Measurements from ENCODE around the gene TP63.

TP63 gene

GRCh38 chr3:189826566-189826965 lies 195.4 kb downstream of the TP63 start:
- DNase-seq = no peak

GRCh38 chr3:189827108-189827507 lies 195.9 kb downstream of the TP63 start:
- DNase-seq = no peak

- DNase-seq = no peak
These were observed 199.2 kb downstream of the TP63 start for GRCh38 chr3:189830401-189830800.

GRCh38 chr3:189833266-189833665 lies 202.1 kb downstream of the TP63 start:
- DNase-seq = no peak

- DNase-seq = no peak
These were observed 202.8 kb downstream of the TP63 start for GRCh38 chr3:189833996-189834395.

- no peak for DNase-seq
These were observed 203.3 kb downstream of the TP63 start for GRCh38 chr3:189834462-189834861.

- DNase-seq = peak; percentile 13
These were observed 205.6 kb downstream of the TP63 start for GRCh38 chr3:189836795-189837194.

GRCh38 chr3:189838291-189838690 lies 207.1 kb downstream of the TP63 start:
- no peak for DNase-seq

- DNase-seq = peak; percentile 34
These were observed 208.4 kb downstream of the TP63 start for GRCh38 chr3:189839576-189839975.

- DNase-seq = peak; percentile 90
These were observed 210.4 kb downstream of the TP63 start for GRCh38 chr3:189841473-189842205.

GRCh38 chr3:189842681-189843602 lies 211.8 kb downstream of the TP63 start:
- DNase-seq = no peak

- DNase-seq = no peak
These were observed 213.9 kb downstream of the TP63 start for GRCh38 chr3:189845069-189845468.

- DNase-seq = no peak
These were observed 217.3 kb downstream of the TP63 start for GRCh38 chr3:189848395-189849040.

- no peak for DNase-seq
These were observed 218.1 kb downstream of the TP63 start for GRCh38 chr3:189849262-189849661.

- DNase-seq = no peak
These were observed 220.5 kb downstream of the TP63 start for GRCh38 chr3:189851682-189852081.

GRCh38 chr3:189853906-189854305 lies 222.7 kb downstream of the TP63 start:
- no peak for DNase-seq

GRCh38 chr3:189860296-189860695 lies 229.1 kb downstream of the TP63 start:
- no peak for DNase-seq

GRCh38 chr3:189862385-189862998 lies 231.3 kb downstream of the TP63 start:
- DNase-seq = no peak

GRCh38 chr3:189863031-189863430 lies 231.8 kb downstream of the TP63 start:
- DNase-seq = no peak

GRCh38 chr3:189868061-189868460 lies 236.9 kb downstream of the TP63 start:
- DNase-seq = no peak

GRCh38 chr3:189869165-189869564 lies 238.0 kb downstream of the TP63 start:
- DNase-seq = no peak

GRCh38 chr3:189871418-189871817 lies 240.2 kb downstream of the TP63 start:
- peak; percentile 35 for DNase-seq

GRCh38 chr3:189883113-189883753 lies 252.0 kb downstream of the TP63 start:
- DNase-seq = no peak

All from activated CD4-positive, alpha-beta T cell treated with anti-CD3 and anti-CD28 coated beads, Interleukin-10, Interleukin-2, amounts not matched to agents 100 ng/mL and 50 ng/mL, durations not matched to agents 16 hours and 8 hours (primary cell).